NCI-H82 (cell line): ENCODE measurements around the gene CX3CR1.
"Not testable (repeated sequence)": the region's sequence is repeated elsewhere in the genome, so short reads cannot be mapped to it uniquely, and the experiment has no call there.

Source experiments
- DNase-seq: peaks from one replicate; lab custom pipeline; 2025; lab: John Stamatoyannopoulos, UW

CX3CR1 gene

DNA sequence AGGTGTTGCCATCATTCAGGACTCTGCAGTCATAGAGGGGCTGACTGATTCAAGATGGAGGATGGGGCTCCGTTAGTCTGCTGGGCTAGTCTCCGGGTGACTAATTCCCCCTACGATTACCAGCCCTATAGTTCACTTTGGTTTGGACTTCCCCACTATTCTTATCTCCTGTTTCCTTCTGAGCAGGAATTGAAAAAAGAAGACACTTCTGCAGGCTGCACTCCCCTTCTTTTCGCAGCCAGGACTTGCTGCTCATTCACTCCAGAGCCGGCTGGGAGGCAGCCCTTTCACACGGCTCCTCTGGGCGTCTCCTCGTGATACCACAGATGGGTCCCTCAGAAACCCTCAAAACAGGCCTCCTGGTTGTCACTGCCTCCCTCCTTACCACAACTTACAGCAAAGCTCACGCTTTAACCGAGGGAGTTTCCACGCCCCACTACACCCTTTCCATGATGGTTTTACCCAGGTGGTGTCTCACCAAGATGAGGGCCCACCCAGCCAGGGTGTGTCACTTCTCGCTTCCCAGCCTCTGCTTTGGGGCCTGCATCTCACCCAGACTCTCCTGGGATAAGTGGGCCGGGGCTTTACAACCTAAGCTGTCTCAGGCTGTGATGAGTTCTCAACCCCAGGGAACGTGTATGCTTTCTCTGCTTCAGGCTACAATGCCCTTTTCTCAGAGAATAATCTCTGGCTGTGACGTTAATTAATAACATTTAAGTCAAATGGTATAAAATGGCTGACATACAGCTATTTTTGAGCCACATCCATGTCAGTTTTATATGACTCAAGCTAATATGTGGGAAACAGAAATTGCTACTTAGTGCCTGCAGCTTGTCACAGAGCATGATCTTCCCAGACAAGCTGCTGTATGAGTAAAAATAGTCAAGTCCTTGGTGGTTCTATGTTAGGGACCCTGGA lies 11.9 kb downstream of the CX3CR1 start:
- DNase-seq, result no peak

DNA sequence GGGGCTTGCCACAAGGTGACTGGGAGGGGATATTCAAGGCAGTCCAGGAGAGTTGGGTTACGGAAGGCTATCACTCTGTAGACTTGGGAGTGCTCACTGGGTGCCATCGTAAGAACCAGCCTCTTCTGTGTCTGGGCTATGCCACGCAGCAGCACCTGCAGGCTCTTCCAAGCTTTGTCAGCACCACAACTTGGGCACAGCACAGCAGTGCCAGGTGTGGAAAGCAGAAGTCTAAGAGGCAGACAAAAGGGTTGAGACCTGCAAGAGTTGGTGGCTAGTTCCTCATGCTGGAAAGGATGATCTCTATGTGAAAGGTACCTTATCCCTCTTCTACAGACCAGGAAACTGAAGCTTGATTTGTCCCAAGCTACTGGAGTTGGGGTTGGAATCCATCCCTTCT lies 15.8 kb downstream of the CX3CR1 start:
- DNase-seq, result no peak

- DNase-seq, result no peak
These were observed 16.3 kb downstream of the CX3CR1 start for GRCh38 chr3:39263576-39263975.

GRCh38 chr3:39262846-39263245 lies 17.0 kb downstream of the CX3CR1 start:
- no peak for DNase-seq

GRCh38 chr3:39261726-39262125 lies 18.1 kb downstream of the CX3CR1 start:
- no peak for DNase-seq

DNA sequence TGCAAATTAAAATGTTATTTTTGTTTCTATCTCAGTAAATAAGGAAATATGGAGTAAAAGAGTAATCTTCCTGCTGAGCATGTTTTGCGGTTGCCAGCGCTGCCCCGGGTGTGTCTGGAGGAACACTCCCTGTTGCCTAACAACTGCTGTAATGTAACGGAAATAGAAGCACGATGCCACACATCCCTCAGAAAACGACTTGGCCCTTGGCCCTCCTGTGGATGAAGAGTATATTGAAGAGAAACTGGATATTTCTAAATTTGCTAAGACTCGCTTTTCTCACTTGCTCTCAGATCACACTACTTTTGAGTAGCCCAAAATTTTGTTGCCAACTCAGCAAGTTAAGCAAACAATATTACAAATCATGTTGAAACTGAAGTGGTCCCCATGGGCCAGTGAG lies 18.9 kb downstream of the CX3CR1 start:
- peak; percentile 29 for DNase-seq

GRCh38 chr3:39260318-39260717 lies 19.5 kb downstream of the CX3CR1 start:
- no peak for DNase-seq

DNA sequence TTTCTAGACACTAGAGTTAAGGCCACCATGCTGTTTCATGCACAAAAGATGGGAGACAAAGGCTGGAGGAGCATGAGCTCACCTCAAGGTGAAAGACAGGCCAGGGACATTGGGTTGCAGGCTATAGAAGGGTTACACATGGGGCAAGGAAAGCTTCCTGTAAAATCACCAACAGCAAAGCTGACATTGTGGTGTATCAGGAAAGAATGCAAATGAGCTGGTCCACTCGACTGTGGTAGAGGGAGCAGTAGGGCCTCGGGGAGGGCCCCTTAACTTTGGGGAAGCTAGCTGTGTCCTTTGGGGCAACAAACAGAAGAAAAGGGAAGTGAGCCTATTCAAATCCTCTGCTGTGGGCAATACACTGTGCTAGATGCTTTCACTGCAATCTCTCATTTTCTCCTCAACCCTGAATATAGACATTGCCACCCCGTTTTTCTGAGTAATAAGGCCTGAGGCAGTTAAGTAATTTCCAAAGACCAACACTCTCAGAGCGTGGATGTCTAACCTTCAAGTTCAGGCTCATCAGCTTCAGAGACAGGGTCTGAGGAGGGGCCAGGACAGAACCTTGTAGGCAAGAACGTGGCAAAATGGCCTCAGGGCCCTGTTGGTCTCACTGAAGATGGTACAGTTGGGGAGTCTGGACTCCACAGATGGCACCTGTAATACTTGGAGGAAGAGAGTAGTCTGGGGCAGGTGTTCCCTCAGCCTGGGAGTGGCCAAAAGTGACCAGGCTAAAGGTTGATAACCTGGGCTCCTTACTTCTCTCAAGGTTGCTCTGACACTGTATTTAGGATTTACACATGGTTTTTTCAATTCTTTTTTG lies 24.1 kb downstream of the CX3CR1 start:
- DNase-seq, result no peak

DNA sequence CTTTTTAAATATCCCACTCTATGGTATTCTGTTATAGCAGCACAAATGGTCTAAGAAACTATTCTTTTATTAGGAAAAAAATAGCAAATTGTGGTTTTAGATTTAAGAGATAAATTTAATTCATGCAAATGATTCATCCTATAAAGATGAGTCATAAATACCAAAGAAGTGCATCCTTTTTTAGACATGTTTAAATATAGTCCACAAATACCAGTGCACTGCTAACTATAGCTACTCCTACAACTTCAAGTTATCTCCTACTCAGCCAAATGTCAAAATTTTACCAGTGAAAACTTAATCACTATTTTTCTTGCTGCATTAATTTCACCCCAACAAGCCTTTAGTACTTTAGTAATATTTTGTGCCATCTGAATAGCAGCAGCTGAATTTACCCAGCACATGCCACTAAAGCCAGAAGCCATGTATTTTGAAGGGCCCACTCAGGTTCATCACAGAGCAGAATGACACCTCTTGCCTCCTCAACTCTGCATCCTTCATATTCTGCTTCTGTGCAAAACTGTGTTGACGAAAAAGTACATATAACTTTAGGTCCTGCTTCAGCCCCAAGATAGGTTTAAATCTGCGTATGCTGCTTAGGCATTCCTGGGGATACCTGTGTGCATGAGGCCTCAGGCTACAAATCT lies 24.9 kb downstream of the CX3CR1 start:
- no peak for DNase-seq

DNA sequence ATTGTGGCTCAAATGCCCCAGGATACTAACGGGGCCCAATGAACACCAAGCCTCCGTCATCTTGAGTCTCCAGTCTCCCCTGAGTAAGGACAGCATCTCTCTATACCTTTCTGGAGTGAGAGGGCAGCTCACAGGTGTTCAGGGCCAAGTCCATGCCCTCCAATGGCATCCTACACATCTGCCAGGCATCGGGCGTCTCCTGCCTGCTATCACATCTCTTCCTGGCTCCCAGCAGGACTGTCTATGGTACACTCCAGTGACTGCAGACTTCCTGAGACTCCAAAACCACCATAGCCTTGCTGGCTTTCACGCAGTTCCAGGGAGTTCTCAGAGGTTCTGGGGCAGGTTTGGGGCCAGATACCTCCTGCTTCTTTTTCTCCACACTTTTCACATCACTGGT lies 28.3 kb downstream of the CX3CR1 start:
- no peak for DNase-seq

DNA sequence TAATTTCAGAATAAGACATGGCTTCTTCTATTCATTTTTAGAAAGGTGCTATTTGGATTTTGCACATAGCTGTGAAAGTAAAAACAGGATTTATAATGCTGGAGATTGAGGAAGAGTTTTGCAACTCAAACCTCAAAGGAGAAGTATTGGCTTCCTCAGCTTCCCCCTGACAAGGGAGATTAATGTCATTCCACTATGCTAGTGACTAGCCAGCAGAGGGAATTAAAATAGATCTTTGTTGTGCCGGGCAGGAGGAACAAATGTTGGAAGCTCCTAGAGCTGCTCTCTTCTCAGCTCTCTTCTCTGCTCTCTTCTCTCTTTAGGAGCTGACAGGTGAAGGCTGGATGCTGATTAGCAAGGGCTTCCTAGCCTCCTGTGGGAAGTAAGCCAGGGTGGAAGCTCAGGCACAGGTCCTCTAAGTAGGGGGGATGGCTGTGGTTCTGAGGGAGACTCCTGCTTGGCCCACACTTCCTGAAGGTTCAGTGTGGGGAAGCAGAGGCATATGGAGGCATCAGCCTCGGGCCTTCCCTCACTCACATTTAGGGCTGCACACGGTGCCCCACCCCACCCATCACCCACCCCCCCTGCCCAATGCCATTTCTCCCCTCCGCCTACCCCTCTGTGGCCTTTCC lies 29.6 kb downstream of the CX3CR1 start:
- no peak for DNase-seq

DNA sequence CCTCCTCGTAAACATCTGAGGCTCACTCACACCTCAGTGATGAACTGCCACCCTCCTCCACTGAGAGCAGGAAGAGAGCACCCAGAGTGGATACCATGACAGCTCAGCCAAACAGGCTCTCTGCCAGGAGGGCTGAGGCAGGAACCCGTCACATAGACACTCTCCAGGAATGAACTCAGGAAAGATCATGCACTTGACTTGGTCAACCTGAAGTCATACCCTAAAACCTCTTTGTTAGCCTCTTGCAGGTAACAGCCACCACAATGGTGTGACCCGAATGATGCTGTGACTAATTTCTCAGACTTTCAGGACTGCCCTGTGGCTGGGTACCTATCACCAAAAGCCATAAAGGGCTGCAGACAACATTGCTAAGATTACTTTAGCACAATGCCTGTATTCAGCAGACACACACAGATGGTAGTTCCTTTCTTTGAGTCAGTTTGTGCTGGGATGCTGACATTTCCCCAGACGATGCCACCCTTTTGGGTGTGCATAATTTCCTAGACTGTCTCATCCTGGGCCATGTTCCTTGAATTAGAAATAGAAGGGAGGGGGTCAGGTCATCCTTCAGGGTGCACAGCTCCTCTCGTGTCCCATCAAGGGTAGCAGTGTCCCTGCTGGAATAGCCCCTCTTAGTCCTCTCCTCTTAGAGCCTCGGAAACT lies 30.3 kb downstream of the CX3CR1 start:
- no peak for DNase-seq

GRCh38 chr3:39241561-39241960 lies 38.3 kb downstream of the CX3CR1 start:
- DNase-seq, result no peak

DNA sequence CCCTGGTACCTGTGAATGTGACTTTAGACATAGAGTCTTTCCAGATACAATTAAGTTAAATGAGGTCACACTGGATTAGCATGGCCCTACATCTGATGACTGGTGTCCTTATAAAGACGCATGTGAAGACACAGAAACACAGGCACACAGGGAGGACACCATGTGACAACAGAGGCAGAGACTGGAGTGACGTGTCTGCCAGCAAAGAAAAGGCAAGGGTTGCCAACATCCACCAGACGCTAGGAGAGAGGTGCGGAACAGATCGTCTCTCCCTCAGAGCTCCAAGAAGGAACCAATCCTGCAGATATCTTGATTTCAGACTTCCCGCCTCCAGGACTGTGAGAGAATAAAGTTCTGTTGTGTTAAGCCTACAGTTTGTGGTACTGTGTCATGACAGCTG lies 42.8 kb downstream of the CX3CR1 start:
- no peak for DNase-seq

DNA sequence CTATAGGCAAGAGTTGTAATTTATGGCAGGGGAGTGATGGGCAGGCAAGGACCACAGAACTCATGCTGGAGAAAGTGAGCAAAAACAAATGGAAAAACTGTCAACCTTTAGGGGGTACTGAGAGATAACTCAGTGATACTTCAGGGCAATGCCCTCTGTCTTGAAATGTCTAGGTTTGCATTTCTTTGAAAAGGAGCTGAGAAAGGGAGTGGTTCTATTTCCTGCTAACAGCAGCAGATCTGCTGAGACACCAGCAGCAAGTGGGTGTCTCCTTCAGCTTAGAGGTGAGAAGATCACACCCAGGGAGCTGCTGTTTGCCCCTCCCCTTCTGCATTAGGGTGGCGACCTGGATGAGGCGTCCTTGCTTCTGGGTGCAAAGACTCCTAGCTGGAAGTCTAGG lies 45.2 kb downstream of the CX3CR1 start:
- no peak for DNase-seq

- DNase-seq, result peak; percentile 19
These were observed 47.0 kb downstream of the CX3CR1 start for GRCh38 chr3:39232859-39233258.

GRCh38 chr3:39230453-39230852 lies 49.4 kb downstream of the CX3CR1 start:
- DNase-seq, result no peak

- no peak for DNase-seq
These were observed 51.3 kb downstream of the CX3CR1 start for GRCh38 chr3:39228496-39228895.

- not testable (repeated sequence) for DNase-seq
These were observed 52.2 kb downstream of the CX3CR1 start for GRCh38 chr3:39227596-39227995.

- DNase-seq, result no peak
These were observed 53.6 kb downstream of the CX3CR1 start for GRCh38 chr3:39226106-39226741.

DNA sequence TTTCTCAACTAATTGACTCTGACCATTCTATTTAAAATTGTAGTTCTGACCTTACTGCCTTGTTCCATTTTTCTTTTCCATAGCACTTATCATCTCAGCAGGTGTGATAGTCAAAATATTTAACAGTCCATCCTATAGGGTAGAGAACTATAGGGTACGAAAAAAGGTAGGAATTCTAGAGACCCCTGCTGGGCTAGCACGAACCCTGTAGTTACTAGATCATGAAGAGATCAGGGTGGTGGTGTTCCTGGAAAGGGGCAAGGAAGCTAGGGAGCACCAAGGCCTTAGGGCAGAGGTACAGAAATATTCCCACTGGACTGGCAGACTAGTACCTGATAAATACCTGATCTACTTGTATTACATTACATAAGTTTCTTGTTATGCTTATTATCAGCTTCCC lies 55.5 kb downstream of the CX3CR1 start:
- peak; percentile 5 for DNase-seq
